ENCODE data around the gene GCLM. TPM values are rescaled to one million over a fixed set of nuclear protein-coding genes. Genes with fewer than 3 reads are reported as not detected.
A peak's percentile ranks its signal among the peaks of the same experiment; 100 is the strongest.

The GCLM gene
- total RNA-seq, 1 experiment from 2014 or later, result 34.4 TPM

GRCh38 chr1:93876244-93876643, 33.0 kb downstream of the GCLM start:
- no peak overlapping the region for H3K27ac ChIP-seq (ENCODE audit: low read depth, low read length, poor library complexity, severe bottlenecking)
- H3K36me3 ChIP-seq (ENCODE audit: insufficient read depth, low read length, poor library complexity, severe bottlenecking), result peaks cover 65% of the 10 kb centered on the region
- BruUV-seq (replicated peaks), result no TSS peak
- peaks cover 20% of the 10 kb centered on the region for H3K4me1 ChIP-seq (ENCODE audit: insufficient read depth, low read length, poor library complexity, severe bottlenecking)
- no peak overlapping the region for H3K4me3 ChIP-seq (ENCODE audit: low read depth, low read length, poor library complexity, severe bottlenecking)
- ChIA-PET CTCF (no interaction called here), POLR2A (ENCODE audit: low non-redundant PET) (no interaction called here)
- no peaks in the 10 kb centered on the region for H3K9me3 ChIP-seq (ENCODE audit: low read depth, low read length, poor library complexity, severe bottlenecking)
- TF ChIP-seq CTCF (conservative IDR thresholded peaks at IDR 0.05; ENCODE audit: low read depth, low read length) (no peak), EZH2 (IDR thresholded peaks at IDR 0.05; ENCODE audit: borderline replicate concordance, low read depth, low read length, poor library complexity, severe bottlenecking) (no peak)
- intact Hi-C loops (cut with micrococcal nuclease; ENCODE audit: unreplicated experiment), result no loop called here
- no peak for DNase-seq (ENCODE audit: low spot score)
- H3K27me3 ChIP-seq (replicated peaks; ENCODE audit: insufficient read depth, low read depth, low read length, poor library complexity), result no peaks in the 10 kb centered on the region

GRCh38 chr1:93874025-93874651, 35.1 kb downstream of the GCLM start:
- ChIA-PET POLR2A (ENCODE audit: low non-redundant PET) (no interaction called here), CTCF (no interaction called here)
- TF ChIP-seq EZH2 (IDR thresholded peaks at IDR 0.05; ENCODE audit: borderline replicate concordance, low read depth, low read length, poor library complexity, severe bottlenecking) (no peak), CTCF (conservative IDR thresholded peaks at IDR 0.05; ENCODE audit: low read depth, low read length) (peak; percentile 59)
- peak; percentile 32 for DNase-seq (ENCODE audit: low spot score)
- Histone ChIP-seq H3K4me1 (ENCODE audit: insufficient read depth, low read length, poor library complexity, severe bottlenecking) (peaks cover 17% of the 10 kb centered on the region), H3K36me3 (ENCODE audit: insufficient read depth, low read length, poor library complexity, severe bottlenecking) (peaks cover 86% of the 10 kb centered on the region), H3K4me3 (ENCODE audit: low read depth, low read length, poor library complexity, severe bottlenecking) (no peak overlapping the region), H3K27me3 (replicated peaks; ENCODE audit: insufficient read depth, low read depth, low read length, poor library complexity) (no peaks in the 10 kb centered on the region), H3K9me3 (ENCODE audit: low read depth, low read length, poor library complexity, severe bottlenecking) (no peaks in the 10 kb centered on the region), H3K27ac (ENCODE audit: low read depth, low read length, poor library complexity, severe bottlenecking) (no peak overlapping the region)
- BruUV-seq (replicated peaks), result no TSS peak
- intact Hi-C loops (cut with micrococcal nuclease; ENCODE audit: unreplicated experiment), result no loop called here

DNA sequence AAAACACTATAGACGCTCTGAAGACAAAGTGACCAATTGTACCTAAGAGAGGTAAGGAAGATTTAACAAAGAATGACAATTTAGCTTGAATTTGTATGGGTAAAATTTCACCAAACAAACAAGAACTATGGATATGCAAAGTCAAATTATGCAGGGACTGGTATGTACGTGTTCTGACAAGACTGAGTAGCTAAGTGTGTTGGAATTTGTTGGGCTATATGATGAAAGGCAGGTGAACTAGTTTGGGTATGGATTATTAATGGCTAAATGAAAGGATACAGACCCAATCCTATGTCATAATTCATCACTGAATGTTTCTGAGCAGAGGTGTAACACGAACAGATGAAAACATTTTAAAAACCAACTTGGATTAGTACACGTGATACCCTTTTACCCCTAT, 37.9 kb downstream of the GCLM start:
- ChIA-PET CTCF (no interaction called here), POLR2A (ENCODE audit: low non-redundant PET) (no interaction called here)
- no TSS peak for BruUV-seq (replicated peaks)
- no peak overlapping the region for H3K4me3 ChIP-seq (ENCODE audit: low read depth, low read length, poor library complexity, severe bottlenecking)
- no peak overlapping the region for H3K27ac ChIP-seq (ENCODE audit: low read depth, low read length, poor library complexity, severe bottlenecking)
- TF ChIP-seq EZH2 (IDR thresholded peaks at IDR 0.05; ENCODE audit: borderline replicate concordance, low read depth, low read length, poor library complexity, severe bottlenecking) (no peak), CTCF (conservative IDR thresholded peaks at IDR 0.05; ENCODE audit: low read depth, low read length) (no peak)
- H3K27me3 ChIP-seq (replicated peaks; ENCODE audit: insufficient read depth, low read depth, low read length, poor library complexity), result no peaks in the 10 kb centered on the region
- peaks cover 2% of the 10 kb centered on the region for H3K4me1 ChIP-seq (ENCODE audit: insufficient read depth, low read length, poor library complexity, severe bottlenecking)
- H3K9me3 ChIP-seq (ENCODE audit: low read depth, low read length, poor library complexity, severe bottlenecking), result no peaks in the 10 kb centered on the region
- DNase-seq (ENCODE audit: low spot score), result no peak
- intact Hi-C loops (cut with micrococcal nuclease; ENCODE audit: unreplicated experiment), result no loop called here
- H3K36me3 ChIP-seq (ENCODE audit: insufficient read depth, low read length, poor library complexity, severe bottlenecking), result peaks cover 78% of the 10 kb centered on the region
